ENCODE results near the gene PFKL. TPM values are rescaled to one million over a fixed set of nuclear protein-coding genes. Genes with fewer than 3 reads are reported as not detected.

Gene PFKL
- 100 to 1,000 TPM; 100 to 123 (median 107) TPM for total RNA-seq (2021; fragmentation: NEBNext Ultra II Directional; extraction: Animal tissue kit (Norgen Biotek cat#: 25700))
- long read RNA-seq, transcript PFKL-201 (22 exons, 2,912 nt): major isoform, 136 of 193 reads
- long read RNA-seq, partial matches to known transcripts: 35 of 193 reads
- long read RNA-seq, other reads (novel, unspliced or antisense): 17 of 193 reads

DNA sequence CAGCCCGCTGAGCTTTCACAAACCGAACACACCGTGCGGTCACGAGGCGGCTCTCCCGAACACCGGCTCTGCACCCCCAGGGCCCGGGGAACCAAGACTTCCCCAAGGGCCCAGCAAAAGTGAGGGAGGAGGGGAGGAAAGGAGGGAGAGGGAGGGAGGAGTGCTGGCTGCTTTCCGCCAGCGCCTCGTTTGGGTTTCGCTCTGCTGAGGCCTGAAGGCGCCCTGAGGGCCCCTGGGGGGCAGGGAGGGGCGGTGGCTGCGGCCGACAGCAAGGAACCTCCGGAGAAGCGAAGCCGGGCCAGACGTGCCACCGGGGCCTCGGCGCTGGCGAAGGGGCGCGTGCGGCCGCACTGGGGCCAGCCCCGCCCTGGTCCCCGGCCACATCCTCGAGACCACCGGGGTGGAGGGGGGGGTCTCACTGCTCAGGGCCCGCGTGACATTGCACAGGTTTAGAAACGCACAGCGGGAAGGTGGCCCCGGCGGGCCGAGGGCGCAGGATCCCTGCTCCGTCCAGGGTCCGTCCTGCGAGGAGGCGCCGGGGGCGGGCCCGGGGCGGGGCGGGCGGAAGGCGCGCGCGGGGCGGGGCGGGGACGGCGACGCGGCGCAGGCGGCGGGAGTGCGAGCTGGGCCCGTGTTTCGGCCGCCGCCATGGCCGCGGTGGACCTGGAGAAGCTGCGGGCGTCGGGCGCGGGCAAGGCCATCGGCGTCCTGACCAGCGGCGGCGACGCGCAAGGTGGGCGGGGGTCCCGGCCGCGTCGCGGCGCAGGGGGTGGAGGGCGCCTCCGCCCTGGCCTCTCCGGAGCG, at the start of gene PFKL:
TSS of gene PFKL (plus strand) at position 596 of the 804 bp plus-strand sequence. CDS start at position 649, 53 bp downstream.
- DNase-seq: peak; percentile 22
- Mint-ChIP-seq H3K4me3 (peak within 1 kb of the TSS; percentile 90), H3K9me3 (no peaks in the 10 kb centered on the region), H3K4me1 (ENCODE audit: low read depth) (peaks cover 15% of the 10 kb centered on the region), H3K27ac (peak within 1 kb of the TSS; percentile 83), H3K27me3 (ENCODE audit: insufficient read depth) (peaks cover 5% of the 10 kb centered on the region), H3K36me3 (ENCODE audit: low read depth) (no peaks in the 10 kb centered on the region)
- TF ChIP-seq, protein P1, sequence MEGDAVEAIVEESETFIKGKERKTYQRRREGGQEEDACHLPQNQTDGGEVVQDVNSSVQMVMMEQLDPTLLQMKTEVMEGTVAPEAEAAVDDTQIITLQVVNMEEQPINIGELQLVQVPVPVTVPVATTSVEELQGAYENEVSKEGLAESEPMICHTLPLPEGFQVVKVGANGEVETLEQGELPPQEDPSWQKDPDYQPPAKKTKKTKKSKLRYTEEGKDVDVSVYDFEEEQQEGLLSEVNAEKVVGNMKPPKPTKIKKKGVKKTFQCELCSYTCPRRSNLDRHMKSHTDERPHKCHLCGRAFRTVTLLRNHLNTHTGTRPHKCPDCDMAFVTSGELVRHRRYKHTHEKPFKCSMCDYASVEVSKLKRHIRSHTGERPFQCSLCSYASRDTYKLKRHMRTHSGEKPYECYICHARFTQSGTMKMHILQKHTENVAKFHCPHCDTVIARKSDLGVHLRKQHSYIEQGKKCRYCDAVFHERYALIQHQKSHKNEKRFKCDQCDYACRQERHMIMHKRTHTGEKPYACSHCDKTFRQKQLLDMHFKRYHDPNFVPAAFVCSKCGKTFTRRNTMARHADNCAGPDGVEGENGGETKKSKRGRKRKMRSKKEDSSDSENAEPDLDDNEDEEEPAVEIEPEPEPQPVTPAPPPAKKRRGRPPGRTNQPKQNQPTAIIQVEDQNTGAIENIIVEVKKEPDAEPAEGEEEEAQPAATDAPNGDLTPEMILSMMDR (IDR thresholded peaks at IDR 0.05): no peak

DNA sequence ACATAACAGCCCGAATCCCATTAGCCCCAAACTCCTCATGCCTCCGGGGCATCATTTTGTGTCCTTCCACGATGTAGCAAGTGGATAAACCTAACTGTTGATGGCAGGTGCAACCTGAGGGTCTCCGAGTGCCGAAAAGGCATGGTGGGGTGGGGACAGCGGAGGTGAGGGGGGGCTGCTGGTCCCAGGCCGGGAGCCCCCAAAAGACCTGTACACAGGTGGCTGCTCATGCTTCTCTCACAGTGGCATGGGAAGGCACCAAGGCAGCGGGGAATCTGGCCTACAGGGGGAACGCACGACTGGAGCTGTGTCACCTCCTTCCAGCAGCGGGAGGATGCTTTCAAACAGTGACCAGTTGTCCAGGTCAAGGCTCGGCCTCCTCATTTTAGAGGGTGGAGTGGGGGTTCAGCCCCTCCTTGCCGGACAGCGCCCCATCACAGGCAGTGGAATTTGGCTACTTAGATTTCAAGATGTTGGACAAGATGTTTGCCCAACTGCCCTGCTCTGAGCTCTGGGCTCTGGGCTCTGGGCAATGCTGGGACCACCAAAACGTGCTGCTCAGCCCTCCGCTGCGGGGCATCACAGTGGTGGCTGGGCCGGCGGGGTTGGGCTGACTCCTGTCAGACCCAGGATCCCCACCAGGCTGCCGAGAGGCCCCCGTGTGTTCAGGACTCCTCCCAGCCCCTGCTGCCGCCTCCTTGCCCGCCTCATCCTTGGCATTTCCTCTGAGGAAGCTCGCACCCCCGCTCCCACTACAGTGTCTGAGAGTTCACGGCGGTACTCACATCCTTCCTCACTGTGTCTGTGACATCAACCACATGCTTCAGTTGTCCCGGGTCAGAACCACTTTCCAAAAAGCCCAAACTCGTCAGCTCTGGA, 45.8 kb upstream of the PFKL start:
- TF ChIP-seq, protein P1 (IDR thresholded peaks at IDR 0.05): no peak
- no peak overlapping the region for H3K4me3 Mint-ChIP-seq
- H3K4me1 Mint-ChIP-seq (ENCODE audit: low read depth): no peaks in the 10 kb centered on the region
- H3K36me3 Mint-ChIP-seq (ENCODE audit: low read depth): no peaks in the 10 kb centered on the region
- no peaks in the 10 kb centered on the region for H3K9me3 Mint-ChIP-seq
- H3K27ac Mint-ChIP-seq: no peak overlapping the region
- peaks cover 11% of the 10 kb centered on the region for H3K27me3 Mint-ChIP-seq (ENCODE audit: insufficient read depth)
- no peak for DNase-seq

DNA sequence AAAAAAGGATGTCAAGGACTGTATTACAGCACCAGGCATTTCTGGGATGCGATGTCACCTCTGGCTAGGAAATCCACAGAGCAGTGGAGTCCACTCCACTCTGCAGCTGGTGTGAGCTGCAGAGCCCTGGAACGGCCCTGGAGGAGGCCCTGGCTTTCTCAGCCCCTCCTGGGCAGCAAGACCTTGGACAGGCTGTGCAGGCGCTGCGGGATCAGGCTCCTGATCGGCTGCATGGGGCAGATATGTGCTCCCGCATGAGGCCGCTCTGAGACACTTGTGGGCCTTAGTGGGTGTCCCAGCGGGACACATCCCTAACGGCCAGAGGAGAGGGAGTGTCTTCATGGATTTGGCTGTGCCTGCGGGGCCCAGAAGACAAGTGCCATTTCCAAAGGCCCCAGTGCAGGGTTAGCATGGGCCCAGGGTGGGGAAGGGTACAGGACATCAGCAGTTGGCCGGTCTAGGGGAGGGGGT, 44.3 kb upstream of the PFKL start:
- Mint-ChIP-seq H3K36me3 (ENCODE audit: low read depth) (no peaks in the 10 kb centered on the region), H3K27me3 (ENCODE audit: insufficient read depth) (peaks cover 13% of the 10 kb centered on the region), H3K27ac (no peak overlapping the region), H3K4me1 (ENCODE audit: low read depth) (no peaks in the 10 kb centered on the region), H3K4me3 (no peak overlapping the region), H3K9me3 (no peaks in the 10 kb centered on the region)
- TF ChIP-seq, protein P1 (IDR thresholded peaks at IDR 0.05): no peak
- no peak for DNase-seq

DNA sequence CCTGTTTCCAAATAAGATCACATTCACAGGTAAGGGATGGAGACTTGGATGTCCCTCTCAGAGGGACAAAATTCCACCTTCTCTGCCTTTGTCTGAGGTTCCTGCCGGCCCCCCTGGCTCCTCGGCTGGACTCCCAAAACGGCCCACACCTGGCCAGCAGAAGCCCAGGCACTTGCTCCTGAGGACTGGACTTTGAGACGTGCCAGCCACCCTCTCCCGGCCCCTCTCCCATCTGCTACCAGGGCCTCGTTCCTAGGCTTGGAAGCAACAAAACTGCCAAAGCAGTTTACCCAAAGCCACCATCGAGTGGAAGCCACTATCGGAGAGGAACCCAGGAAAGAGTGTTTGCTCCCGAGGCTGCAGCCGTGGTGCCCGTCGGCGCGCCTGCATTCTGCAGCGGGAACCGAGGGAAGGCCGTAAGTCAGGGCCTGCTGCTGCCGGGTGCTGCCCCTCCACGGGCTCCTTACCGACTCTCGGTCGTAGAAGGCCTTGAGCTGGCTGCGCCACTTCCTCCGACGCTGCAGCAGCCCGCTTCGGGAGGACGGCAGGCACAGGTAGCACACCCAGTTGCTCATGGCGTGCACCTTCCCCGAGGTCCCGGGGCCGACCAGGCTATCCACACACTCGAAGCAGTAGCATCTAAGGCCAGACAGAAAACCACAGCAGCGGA, 41.7 kb upstream of the PFKL start:
- TF ChIP-seq, protein P1 (IDR thresholded peaks at IDR 0.05): no peak
- peaks cover 13% of the 10 kb centered on the region for H3K27me3 Mint-ChIP-seq (ENCODE audit: insufficient read depth)
- no peaks in the 10 kb centered on the region for H3K4me1 Mint-ChIP-seq (ENCODE audit: low read depth)
- H3K9me3 Mint-ChIP-seq: no peaks in the 10 kb centered on the region
- DNase-seq: no peak
- H3K27ac Mint-ChIP-seq: no peak overlapping the region
- no peak overlapping the region for H3K4me3 Mint-ChIP-seq
- no peaks in the 10 kb centered on the region for H3K36me3 Mint-ChIP-seq (ENCODE audit: low read depth)

All from HFFc6 (cell line).